Astrocyte of the spinal cord (primary cell): Measurements from ENCODE around the gene DZIP1.
"Not testable (repeated sequence)": the region's sequence is repeated elsewhere in the genome, so short reads cannot be mapped to it uniquely, and the experiment has no call there.

Experiments
- DNase-seq: peaks from one replicate; pipeline ENCODE4 v3.0.0; 2011; ENCODE audit warnings: low read depth, low spot score
- H3K4me3 ChIP-seq: 2 replicates; pipeline ENCODE4 v1.5.1; 2011; ENCODE audit warnings: low read depth, mild to moderate bottlenecking, low read length, moderate library complexity
- CTCF ChIP-seq: IDR thresholded peaks from 2 replicates; pipeline ENCODE4 v1.5.1; 2012; ENCODE audit warnings: low read depth, mild to moderate bottlenecking, low read length, inconsistent platforms
- in situ Hi-C: cut with HindIII; loops from 2 replicates; pipeline ENCODE4 v1.10.0; 2017; ENCODE audit warnings: low sequenced_read_pairs

DZIP1 gene

GRCh38 chr13:95571941-95572340, 72.6 kb downstream of the DZIP1 start:
- in situ Hi-C loops = no loop called here
- no peak for TF ChIP-seq CTCF
- no peak for DNase-seq
- no peak overlapping the region for H3K4me3 ChIP-seq

GRCh38 chr13:95570016-95570415, 74.5 kb downstream of the DZIP1 start:
- no peak for TF ChIP-seq CTCF
- H3K4me3 ChIP-seq = no peak overlapping the region
- no peak for DNase-seq
- in situ Hi-C loops = no loop called here

- in situ Hi-C loops = no loop called here
- TF ChIP-seq CTCF = no peak
- no peak for DNase-seq
- H3K4me3 ChIP-seq = no peak overlapping the region
Measured at GRCh38 chr13:95568131-95568530, 76.4 kb downstream of the DZIP1 start.

- DNase-seq, in situ Hi-C loops, H3K4me3 ChIP-seq: not testable (repeated sequence)
Measured at GRCh38 chr13:95565758-95566157, 78.7 kb downstream of the DZIP1 start.

- no peak overlapping the region for H3K4me3 ChIP-seq
- no peak for TF ChIP-seq CTCF
- in situ Hi-C loops = no loop called here
- DNase-seq = peak; percentile 62
Measured at GRCh38 chr13:95564733-95565291, 79.7 kb downstream of the DZIP1 start.

- TF ChIP-seq CTCF = no peak
- H3K4me3 ChIP-seq = no peak overlapping the region
- in situ Hi-C loops = no loop called here
- DNase-seq = peak; percentile 18
Measured at GRCh38 chr13:95564091-95564490, 80.4 kb downstream of the DZIP1 start.

GRCh38 chr13:95560387-95560786, 84.1 kb downstream of the DZIP1 start:
- TF ChIP-seq CTCF = no peak
- DNase-seq = no peak
- no peak overlapping the region for H3K4me3 ChIP-seq
- in situ Hi-C loops = no loop called here
